GM23338 (cell line): ENCODE data around the gene DIP2C. TPM values are rescaled to one million over a fixed set of nuclear protein-coding genes. Genes with fewer than 3 reads are reported as not detected.

Experiments
- ATAC-seq: fragments of 200-7000 bp; cut with Tn5 transposase; 3 replicates; pipeline ENCODE4 v1.9.1; 2020
- DNase-seq: peaks from one replicate; pipeline ENCODE4 v3.0.0-alpha.2; 2015; ENCODE audit warnings: low spot score
- H2AFZ ChIP-seq: fragments of 200-600 bp; sonication (generic); 2 replicates; pipeline ENCODE4 v1.8.0; 2016; ENCODE audit warnings: antibody characterized with exemption, mild to moderate bottlenecking, moderate library complexity
- H3F3A ChIP-seq: fragments of 200-600 bp; sonication (generic); replicated peaks from 2 replicates; pipeline ENCODE4 v1.8.0; 2017; ENCODE audit warnings: antibody characterized with exemption, mixed run types, low read depth
- H3K27ac ChIP-seq: fragments of 200-600 bp; sonication (generic); 2 replicates; pipeline ENCODE4 v1.6.1; 2016; ENCODE audit warnings: low read depth
- H3K27me3 ChIP-seq: fragments of 200-600 bp; sonication (generic); 2 replicates; pipeline ENCODE4 v1.8.0; 2016; ENCODE audit warnings: mild to moderate bottlenecking, mixed run types, moderate library complexity; ENCODE audit not compliant: insufficient read depth
- H3K36me3 ChIP-seq: fragments of 200-600 bp; sonication (generic); 2 replicates; pipeline ENCODE4 v1.8.0; 2016; ENCODE audit warnings: mild to moderate bottlenecking; ENCODE audit not compliant: insufficient read depth
- H3K4me1 ChIP-seq: fragments of 200-600 bp; sonication (generic); 2 replicates; pipeline ENCODE4 v1.8.0; 2016; ENCODE audit warnings: mild to moderate bottlenecking, moderate library complexity; ENCODE audit not compliant: insufficient read depth
- H3K4me2 ChIP-seq: fragments of 200-600 bp; sonication (generic); 2 replicates; pipeline ENCODE4 v1.7.1; 2017; ENCODE audit warnings: mixed run types
- H3K4me3 ChIP-seq: fragments of 200-600 bp; sonication (generic); 2 replicates; pipeline ENCODE4 v1.6.1; 2016; ENCODE audit warnings: mixed run types
- H3K79me2 ChIP-seq: fragments of 200-600 bp; sonication (generic); replicated peaks from 2 replicates; pipeline ENCODE4 v1.8.0; 2017; ENCODE audit warnings: mild to moderate bottlenecking; ENCODE audit not compliant: insufficient read depth
- H3K9me2 ChIP-seq: fragments of 200-600 bp; sonication (generic); 2 replicates; pipeline ENCODE4 v1.8.0; 2017; ENCODE audit not compliant: insufficient read depth
- H4K20me1 ChIP-seq: fragments of 200-600 bp; sonication (generic); replicated peaks from 2 replicates; pipeline ENCODE4 v1.8.0; 2017; ENCODE audit warnings: mild to moderate bottlenecking; ENCODE audit not compliant: insufficient read depth
- H3K27ac Mint-ChIP-seq: 2 replicates; pipeline ENCODE4 v1.8.0; 2020; ENCODE audit warnings: inconsistent platforms, mild to moderate bottlenecking, moderate library complexity, mixed read lengths
- H3K27me3 Mint-ChIP-seq: 3 replicates; pipeline ENCODE4 v1.8.0; 2022; ENCODE audit warnings: low read depth, mild to moderate bottlenecking, moderate library complexity, mixed read lengths, inconsistent platforms; ENCODE audit not compliant: insufficient read depth, poor library complexity
- H3K36me3 Mint-ChIP-seq: 3 replicates; pipeline ENCODE4 v1.8.0; 2021; ENCODE audit warnings: low read depth, mild to moderate bottlenecking, inconsistent platforms, moderate library complexity, mixed read lengths
- H3K4me1 Mint-ChIP-seq: 3 replicates; pipeline ENCODE4 v1.8.0; 2020; ENCODE audit warnings: mild to moderate bottlenecking, inconsistent platforms, mixed read lengths
- H3K4me3 Mint-ChIP-seq: 3 replicates; pipeline ENCODE4 v1.8.0; 2021; ENCODE audit warnings: moderate library complexity, mild to moderate bottlenecking, inconsistent platforms, mixed read lengths
- H3K9me3 Mint-ChIP-seq: 3 replicates; pipeline ENCODE4 v1.8.0; 2020; ENCODE audit warnings: moderate library complexity, mild to moderate bottlenecking, inconsistent platforms, mixed read lengths
- EZH2 ChIP-seq: fragments of 200-600 bp; sonication (generic); IDR thresholded peaks from one replicate; pipeline ENCODE4 v1.8.0; 2017; ENCODE audit warnings: antibody characterized with exemption, mild to moderate bottlenecking, low read depth; ENCODE audit not compliant: unreplicated experiment
- JUNB ChIP-seq: IDR thresholded peaks from one replicate; pipeline ENCODE4 v1.6.1; 2016; ENCODE audit warnings: antibody characterized with exemption; ENCODE audit not compliant: unreplicated experiment
- STAT1 ChIP-seq: IDR thresholded peaks from one replicate; pipeline ENCODE4 v1.6.1; 2016; ENCODE audit warnings: antibody characterized with exemption; ENCODE audit not compliant: unreplicated experiment
- polyA plus RNA-seq: library from polyadenylated mRNA; unstranded; fragments of >200 nt; fragmentation: Nextera tagmentation; extraction: Ambion mirVana; gene quantifications from 2 replicates; pipeline ENCODE4 v1.2.1, GENCODE V29; 2016
- total RNA-seq: library from RNA; depleted of rRNA; stranded (reverse); fragments of >200 nt; shearing (Covaris generic); gene quantifications from 2 replicates; pipeline ENCODE4 v1.2.3, GENCODE V29; 2014
- TF ChIP-seq, protein P1 (sequence below): IDR thresholded peaks from one replicate; pipeline ENCODE4 v1.6.1; 2018; ENCODE audit warnings: antibody characterized with exemption; ENCODE audit not compliant: unreplicated experiment
- TF ChIP-seq, protein P2 (sequence below): IDR thresholded peaks from 2 replicates; pipeline ENCODE4 v1.6.1; 2016; ENCODE audit warnings: antibody characterized with exemption
- TF ChIP-seq, protein P3 (sequence below): fragments of 250-450 bp; sonication (Bioruptor Pico); IDR thresholded peaks from 2 replicates; pipeline ENCODE4 v1.5.0; 2020; ENCODE audit warnings: mild to moderate bottlenecking, moderate library complexity

The DIP2C gene
- total and polyA plus RNA-seq, 2 experiments from 2014 or later: 5.1 to 7.7 TPM

DNA sequence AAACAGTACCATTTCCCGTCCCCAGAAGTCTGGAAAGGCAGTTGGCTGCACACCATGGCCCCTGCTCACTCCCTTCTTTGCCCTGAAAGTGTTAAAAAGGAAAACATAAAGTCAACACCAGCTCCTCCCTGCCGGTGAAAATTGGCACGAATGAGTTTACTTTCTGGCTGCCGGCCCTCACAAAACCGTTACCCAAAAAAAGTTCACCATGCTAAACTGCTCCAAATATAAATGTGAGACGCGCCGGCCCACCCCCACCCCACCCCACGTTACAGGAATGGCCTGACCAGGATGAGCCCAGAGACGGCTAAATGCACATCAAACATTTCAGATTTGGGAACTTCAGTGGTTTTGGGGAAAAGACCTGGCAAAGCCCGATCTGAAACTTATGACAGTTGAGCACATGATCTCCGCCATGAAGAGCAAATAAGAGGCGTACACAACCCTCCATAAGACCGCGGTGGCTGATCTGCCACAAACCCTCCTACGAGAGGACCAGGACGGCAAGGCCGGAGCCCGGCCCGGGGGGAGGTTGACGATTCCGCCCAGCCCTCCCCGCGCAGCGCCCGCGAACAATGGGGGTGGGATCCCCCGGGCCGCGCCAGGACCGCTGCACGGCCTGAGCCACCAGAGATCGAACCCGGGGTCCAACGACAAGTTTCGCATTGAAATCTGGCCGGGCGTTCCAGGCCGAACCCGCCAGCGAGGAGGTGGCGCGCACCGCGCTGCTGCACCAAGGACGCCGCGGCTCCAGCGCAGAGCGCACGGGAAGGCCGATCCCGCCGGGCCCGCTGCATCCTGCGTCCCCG, 952 bp downstream of the DIP2C start (continued):
- TF ChIP-seq, protein P1, sequence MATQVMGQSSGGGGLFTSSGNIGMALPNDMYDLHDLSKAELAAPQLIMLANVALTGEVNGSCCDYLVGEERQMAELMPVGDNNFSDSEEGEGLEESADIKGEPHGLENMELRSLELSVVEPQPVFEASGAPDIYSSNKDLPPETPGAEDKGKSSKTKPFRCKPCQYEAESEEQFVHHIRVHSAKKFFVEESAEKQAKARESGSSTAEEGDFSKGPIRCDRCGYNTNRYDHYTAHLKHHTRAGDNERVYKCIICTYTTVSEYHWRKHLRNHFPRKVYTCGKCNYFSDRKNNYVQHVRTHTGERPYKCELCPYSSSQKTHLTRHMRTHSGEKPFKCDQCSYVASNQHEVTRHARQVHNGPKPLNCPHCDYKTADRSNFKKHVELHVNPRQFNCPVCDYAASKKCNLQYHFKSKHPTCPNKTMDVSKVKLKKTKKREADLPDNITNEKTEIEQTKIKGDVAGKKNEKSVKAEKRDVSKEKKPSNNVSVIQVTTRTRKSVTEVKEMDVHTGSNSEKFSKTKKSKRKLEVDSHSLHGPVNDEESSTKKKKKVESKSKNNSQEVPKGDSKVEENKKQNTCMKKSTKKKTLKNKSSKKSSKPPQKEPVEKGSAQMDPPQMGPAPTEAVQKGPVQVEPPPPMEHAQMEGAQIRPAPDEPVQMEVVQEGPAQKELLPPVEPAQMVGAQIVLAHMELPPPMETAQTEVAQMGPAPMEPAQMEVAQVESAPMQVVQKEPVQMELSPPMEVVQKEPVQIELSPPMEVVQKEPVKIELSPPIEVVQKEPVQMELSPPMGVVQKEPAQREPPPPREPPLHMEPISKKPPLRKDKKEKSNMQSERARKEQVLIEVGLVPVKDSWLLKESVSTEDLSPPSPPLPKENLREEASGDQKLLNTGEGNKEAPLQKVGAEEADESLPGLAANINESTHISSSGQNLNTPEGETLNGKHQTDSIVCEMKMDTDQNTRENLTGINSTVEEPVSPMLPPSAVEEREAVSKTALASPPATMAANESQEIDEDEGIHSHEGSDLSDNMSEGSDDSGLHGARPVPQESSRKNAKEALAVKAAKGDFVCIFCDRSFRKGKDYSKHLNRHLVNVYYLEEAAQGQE: no peak
- TF ChIP-seq, protein P2, sequence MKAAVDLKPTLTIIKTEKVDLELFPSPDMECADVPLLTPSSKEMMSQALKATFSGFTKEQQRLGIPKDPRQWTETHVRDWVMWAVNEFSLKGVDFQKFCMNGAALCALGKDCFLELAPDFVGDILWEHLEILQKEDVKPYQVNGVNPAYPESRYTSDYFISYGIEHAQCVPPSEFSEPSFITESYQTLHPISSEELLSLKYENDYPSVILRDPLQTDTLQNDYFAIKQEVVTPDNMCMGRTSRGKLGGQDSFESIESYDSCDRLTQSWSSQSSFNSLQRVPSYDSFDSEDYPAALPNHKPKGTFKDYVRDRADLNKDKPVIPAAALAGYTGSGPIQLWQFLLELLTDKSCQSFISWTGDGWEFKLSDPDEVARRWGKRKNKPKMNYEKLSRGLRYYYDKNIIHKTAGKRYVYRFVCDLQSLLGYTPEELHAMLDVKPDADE: no peak

DNA sequence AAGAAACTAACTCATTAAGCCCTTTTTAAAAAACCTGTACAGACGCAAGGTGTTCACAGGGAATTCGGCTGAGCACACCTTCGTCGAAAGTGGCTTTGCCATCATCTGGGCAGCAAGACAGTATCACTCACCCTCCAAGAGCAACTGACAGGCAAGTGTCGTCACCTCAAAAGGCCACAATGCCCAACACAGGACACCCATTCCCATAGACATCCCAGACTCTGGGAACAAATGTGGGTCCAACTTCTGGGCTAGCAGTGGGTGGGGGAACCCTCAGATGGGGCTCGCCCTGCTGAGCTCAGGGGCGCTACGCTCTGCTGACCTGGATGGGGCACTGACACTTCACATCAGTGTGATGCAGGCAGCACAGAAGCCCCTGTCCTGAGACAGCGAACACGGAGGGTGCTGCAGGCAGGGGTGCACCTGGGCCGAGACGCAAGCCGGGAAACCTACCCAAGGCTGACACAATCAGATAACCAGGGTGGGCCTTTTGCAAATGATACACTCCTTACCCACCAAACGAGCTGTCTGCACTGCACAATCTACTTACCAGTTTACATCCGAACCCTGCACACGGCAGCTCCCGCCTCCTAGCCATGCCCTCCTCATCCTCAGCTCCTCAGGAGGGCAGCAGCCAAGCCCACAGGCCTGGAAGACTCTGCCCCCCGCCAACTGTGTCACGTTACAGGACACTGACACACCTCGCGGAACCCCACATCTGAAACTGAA, 1.7 kb downstream of the DIP2C start:
- Histone ChIP-seq H3K27me3 (peaks cover 26% of the 10 kb centered on the region), H4K20me1 (no peaks in the 10 kb centered on the region; the same call in none of the 2 replicates), H3K4me2 (peak overlapping the region; percentile 94), H3F3A (no peaks in the 10 kb centered on the region), H3K27ac (no peak overlapping the region), H3K4me3 (peak overlapping the region; percentile 86), H2AFZ (no peak overlapping the region), H3K79me2 (peaks cover 39% of the 10 kb centered on the region), H3K36me3 (no peaks in the 10 kb centered on the region), H3K9me2 (no peaks in the 10 kb centered on the region), H3K4me1 (no peaks in the 10 kb centered on the region)
- H3K27ac Mint-ChIP-seq: no peak overlapping the region
- H3K27me3 Mint-ChIP-seq: peaks cover 30% of the 10 kb centered on the region
- ATAC-seq (no peak), DNase-seq (no peak)
- peaks cover 3% of the 10 kb centered on the region; the same call in 1 of the 3 replicates for H3K9me3 Mint-ChIP-seq
- H3K4me1 Mint-ChIP-seq: peaks cover 22% of the 10 kb centered on the region
- H3K36me3 Mint-ChIP-seq: no peaks in the 10 kb centered on the region; the same call in 1 of the 3 replicates
- H3K4me3 Mint-ChIP-seq: peak overlapping the region; percentile 80
- TF ChIP-seq, protein P3, sequence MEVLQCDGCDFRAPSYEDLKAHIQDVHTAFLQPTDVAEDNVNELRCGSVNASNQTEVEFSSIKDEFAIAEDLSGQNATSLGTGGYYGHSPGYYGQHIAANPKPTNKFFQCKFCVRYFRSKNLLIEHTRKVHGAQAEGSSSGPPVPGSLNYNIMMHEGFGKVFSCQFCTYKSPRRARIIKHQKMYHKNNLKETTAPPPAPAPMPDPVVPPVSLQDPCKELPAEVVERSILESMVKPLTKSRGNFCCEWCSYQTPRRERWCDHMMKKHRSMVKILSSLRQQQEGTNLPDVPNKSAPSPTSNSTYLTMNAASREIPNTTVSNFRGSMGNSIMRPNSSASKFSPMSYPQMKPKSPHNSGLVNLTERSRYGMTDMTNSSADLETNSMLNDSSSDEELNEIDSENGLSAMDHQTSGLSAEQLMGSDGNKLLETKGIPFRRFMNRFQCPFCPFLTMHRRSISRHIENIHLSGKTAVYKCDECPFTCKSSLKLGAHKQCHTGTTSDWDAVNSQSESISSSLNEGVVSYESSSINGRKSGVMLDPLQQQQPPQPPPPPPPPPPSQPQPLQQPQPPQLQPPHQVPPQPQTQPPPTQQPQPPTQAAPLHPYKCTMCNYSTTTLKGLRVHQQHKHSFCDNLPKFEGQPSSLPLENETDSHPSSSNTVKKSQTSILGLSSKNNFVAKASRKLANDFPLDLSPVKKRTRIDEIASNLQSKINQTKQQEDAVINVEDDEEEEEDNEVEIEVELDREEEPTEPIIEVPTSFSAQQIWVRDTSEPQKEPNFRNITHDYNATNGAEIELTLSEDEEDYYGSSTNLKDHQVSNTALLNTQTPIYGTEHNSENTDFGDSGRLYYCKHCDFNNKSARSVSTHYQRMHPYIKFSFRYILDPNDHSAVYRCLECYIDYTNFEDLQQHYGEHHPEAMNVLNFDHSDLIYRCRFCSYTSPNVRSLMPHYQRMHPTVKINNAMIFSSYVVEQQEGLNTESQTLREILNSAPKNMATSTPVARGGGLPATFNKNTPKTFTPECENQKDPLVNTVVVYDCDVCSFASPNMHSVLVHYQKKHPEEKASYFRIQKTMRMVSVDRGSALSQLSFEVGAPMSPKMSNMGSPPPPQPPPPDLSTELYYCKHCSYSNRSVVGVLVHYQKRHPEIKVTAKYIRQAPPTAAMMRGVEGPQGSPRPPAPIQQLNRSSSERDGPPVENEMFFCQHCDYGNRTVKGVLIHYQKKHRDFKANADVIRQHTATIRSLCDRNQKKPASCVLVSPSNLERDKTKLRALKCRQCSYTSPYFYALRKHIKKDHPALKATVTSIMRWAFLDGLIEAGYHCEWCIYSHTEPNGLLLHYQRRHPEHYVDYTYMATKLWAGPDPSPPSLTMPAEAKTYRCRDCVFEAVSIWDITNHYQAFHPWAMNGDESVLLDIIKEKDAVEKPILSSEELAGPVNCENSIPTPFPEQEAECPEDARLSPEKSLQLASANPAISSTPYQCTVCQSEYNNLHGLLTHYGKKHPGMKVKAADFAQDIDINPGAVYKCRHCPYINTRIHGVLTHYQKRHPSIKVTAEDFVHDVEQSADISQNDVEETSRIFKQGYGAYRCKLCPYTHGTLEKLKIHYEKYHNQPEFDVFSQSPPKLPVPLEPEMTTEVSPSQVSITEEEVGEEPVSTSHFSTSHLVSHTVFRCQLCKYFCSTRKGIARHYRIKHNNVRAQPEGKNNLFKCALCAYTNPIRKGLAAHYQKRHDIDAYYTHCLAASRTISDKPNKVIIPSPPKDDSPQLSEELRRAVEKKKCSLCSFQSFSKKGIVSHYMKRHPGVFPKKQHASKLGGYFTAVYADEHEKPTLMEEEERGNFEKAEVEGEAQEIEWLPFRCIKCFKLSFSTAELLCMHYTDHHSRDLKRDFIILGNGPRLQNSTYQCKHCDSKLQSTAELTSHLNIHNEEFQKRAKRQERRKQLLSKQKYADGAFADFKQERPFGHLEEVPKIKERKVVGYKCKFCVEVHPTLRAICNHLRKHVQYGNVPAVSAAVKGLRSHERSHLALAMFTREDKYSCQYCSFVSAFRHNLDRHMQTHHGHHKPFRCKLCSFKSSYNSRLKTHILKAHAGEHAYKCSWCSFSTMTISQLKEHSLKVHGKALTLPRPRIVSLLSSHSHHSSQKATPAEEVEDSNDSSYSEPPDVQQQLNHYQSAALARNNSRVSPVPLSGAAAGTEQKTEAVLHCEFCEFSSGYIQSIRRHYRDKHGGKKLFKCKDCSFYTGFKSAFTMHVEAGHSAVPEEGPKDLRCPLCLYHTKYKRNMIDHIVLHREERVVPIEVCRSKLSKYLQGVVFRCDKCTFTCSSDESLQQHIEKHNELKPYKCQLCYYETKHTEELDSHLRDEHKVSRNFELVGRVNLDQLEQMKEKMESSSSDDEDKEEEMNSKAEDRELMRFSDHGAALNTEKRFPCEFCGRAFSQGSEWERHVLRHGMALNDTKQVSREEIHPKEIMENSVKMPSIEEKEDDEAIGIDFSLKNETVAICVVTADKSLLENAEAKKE (CRISPR knock-in tag): no peak
- TF ChIP-seq EZH2 (no peak), STAT1 (no peak), JUNB (no peak)
- TF ChIP-seq, protein P2: no peak
